Measurements from ENCODE around the gene SLC12A8.

The SLC12A8 gene

DNA sequence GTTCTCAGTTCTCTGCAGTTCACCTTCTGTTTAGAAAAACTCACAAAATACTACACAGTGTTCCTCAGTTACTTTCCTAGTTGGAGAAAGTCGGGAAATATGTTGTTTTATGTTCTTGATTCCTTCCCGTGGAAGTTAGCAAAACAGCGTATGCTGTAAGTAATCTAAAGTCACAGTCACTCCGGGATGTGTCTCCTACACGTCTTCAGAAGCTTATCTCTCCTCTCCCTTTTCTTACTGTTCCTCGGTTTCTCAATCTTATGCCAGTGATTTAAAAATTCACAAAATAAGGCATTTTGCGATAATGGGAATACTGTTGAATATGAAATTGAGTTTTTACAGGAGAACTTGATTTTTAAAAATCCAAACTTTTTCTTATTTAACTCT is 158.5 kb downstream of the SLC12A8 start:
- TF ChIP-seq, protein P1, sequence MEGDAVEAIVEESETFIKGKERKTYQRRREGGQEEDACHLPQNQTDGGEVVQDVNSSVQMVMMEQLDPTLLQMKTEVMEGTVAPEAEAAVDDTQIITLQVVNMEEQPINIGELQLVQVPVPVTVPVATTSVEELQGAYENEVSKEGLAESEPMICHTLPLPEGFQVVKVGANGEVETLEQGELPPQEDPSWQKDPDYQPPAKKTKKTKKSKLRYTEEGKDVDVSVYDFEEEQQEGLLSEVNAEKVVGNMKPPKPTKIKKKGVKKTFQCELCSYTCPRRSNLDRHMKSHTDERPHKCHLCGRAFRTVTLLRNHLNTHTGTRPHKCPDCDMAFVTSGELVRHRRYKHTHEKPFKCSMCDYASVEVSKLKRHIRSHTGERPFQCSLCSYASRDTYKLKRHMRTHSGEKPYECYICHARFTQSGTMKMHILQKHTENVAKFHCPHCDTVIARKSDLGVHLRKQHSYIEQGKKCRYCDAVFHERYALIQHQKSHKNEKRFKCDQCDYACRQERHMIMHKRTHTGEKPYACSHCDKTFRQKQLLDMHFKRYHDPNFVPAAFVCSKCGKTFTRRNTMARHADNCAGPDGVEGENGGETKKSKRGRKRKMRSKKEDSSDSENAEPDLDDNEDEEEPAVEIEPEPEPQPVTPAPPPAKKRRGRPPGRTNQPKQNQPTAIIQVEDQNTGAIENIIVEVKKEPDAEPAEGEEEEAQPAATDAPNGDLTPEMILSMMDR (IDR thresholded peaks at IDR 0.05; ENCODE audit: low read depth, low read length), result no peak
- peak overlapping the region; percentile 92 for H3K4me3 ChIP-seq (ENCODE audit: low read depth, low read length)

DNA sequence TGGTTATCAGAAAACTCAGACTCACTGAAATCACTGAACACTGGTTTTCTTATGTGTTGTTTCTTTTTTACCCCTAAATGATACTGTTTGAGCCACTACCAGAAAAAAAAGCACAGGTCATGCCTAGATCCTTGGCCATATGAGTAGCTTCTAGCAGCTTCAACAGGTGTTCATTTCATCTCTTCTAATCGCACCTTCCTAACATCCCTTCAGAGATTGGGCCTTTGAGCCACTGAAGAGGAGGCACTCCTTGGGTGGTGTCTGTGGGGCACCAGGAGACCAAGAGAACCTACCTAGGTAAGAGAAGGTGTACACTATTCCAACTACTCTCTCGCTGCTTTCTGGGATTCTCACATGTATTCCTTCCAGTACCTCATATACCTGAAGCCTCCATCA is 159.2 kb downstream of the SLC12A8 start:
- TF ChIP-seq, protein P1 (IDR thresholded peaks at IDR 0.05; ENCODE audit: low read depth, low read length), result no peak
- peak overlapping the region; percentile 92 for H3K4me3 ChIP-seq (ENCODE audit: low read depth, low read length)

DNA sequence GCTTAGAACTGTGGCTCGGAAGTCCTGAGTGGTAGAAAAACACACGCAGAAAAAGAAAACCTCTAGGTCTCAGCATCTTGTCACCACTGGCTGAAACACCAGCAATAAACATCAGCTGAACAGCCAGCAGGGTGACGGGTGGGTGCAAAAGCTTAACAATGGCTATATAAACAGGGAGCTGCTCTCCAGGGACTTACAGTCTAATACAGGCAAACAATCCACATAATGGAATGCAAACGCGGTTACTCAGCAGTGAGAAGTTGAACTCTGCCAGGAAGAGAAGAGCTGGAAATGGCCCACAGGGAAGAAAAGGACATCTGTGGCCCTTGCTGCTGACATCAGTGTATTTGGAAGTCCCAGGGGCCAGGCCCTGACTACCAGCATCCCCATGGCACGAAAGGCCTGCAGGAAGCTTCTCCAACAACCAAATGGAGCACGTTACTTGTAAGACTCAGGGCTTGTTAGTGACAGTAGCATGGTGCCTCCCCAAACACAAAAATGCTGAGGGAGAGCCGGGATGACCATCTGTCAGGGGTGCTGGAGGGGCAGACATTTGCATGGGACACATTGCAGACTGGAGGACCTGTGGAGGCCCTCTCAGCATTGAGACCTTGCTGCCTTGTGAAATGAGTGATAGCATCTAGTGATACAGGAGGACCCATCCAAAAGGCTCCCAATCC is 159.8 kb downstream of the SLC12A8 start:
- TF ChIP-seq, protein P1 (IDR thresholded peaks at IDR 0.05; ENCODE audit: low read depth, low read length), result no peak
- H3K4me3 ChIP-seq (ENCODE audit: low read depth, low read length), result peak overlapping the region; percentile 92

DNA sequence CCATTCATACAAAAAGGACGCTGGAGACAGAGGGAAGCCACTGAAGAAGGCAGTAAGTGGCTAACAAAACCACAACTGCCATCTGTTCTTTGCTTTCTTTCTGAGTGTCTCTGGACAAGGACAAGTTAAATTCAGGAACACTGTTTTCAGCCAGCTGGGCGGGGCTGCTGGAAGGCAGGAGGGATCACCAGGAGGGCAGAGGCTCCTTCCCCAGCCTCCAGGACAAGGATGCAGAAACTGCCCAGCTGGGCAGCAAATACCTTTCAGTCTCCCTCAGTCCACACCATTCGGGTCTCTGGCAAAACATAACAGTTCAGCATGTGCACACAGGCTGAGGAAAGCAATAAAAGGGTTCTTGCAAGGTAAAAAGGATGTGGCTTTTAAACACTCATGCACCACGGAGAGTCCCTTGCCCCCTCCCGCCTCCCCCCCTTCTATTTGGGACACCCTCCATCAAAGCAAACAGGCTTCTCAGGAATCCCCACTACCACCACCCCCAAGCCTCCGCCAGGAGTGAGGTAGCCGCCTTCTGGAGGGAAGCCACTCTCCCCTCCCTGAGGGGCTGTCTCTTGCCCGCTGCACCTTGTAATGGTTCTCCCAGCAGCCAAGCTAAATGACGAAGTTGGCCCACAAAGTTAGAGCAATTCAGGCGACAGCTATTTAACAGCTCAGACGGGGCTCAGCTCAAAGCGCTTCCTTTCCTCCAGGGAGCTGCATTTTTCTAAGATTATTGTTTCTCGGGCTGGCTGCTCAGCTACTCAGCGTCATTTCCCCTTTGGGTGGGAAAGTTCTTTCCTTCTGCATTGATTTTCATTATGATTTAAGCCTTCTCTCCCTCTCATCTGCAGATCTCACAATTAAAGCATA is 160.6 kb downstream of the SLC12A8 start:
- peak overlapping the region; percentile 92 for H3K4me3 ChIP-seq (ENCODE audit: low read depth, low read length)
- TF ChIP-seq, protein P1 (IDR thresholded peaks at IDR 0.05; ENCODE audit: low read depth, low read length), result no peak

DNA sequence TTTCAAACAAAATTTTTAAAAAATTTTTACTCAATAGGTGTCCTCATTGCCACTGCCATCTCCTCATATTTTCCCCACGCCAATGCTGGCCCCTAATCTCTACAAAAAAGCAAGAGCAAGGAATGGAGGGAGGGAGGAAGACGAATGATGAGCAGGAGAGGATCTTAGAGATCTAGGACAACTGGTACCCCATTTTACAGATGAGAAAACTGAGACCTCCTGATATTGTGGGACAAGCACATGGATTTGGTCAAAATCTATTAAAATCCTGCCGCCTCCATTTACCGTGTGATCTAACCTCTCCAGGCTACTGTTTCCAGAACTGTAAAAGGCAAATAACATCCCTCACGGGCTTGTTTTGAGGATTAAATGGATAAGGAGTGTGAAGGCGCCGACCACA is 161.3 kb downstream of the SLC12A8 start:
- TF ChIP-seq, protein P1 (IDR thresholded peaks at IDR 0.05; ENCODE audit: low read depth, low read length), result no peak
- H3K4me3 ChIP-seq (ENCODE audit: low read depth, low read length), result peak overlapping the region; percentile 92

DNA sequence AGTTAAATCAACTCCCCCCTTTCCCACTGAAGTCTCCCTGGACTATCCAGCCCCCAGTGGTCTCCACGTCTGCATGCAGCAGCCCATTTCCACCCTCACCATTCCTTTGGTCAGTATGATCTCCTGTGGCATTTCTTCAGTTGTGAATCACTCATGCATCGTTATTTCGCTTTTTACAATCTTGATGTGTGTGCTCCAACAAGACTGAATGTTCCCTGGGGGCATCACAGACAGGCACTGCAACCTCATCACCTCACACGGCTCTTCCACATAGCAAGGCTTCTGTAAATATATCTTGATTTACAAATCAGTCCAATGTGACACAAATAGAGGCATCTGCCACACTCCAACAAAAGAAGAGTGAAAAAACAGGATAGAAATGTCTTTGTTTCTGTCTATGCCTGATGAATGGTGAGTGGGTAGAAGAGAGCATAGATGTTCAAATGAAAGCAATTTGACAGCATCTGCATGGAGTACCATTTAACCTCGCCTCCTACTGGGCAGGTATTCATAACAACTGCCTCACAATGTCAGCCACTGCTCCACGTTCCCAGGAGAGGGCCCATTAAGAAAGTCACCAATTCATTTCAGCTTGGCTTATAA is 162.0 kb downstream of the SLC12A8 start:
- TF ChIP-seq, protein P1 (IDR thresholded peaks at IDR 0.05; ENCODE audit: low read depth, low read length), result no peak
- H3K4me3 ChIP-seq (ENCODE audit: low read depth, low read length), result no peak overlapping the region

DNA sequence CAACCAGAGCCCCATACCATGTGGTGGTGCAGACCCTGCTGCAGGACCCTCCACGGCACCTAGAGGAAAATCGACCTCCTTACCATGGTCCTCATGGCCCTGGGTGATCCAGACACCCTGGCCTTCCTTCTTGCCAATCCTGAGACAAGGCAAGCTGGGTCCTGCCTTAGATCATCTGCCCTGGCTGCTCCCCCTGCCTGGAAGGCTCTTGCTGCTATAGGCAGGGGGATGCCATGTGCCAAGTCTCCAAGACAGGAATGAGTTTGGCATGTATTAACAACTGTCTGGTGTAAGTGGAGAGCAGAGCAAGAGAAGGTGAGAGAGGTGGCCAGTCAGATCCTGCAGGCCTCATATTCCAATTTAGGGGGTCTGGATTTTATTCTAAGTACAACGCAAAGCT is 164.3 kb downstream of the SLC12A8 start:
- TF ChIP-seq, protein P1 (IDR thresholded peaks at IDR 0.05; ENCODE audit: low read depth, low read length), result no peak
- H3K4me3 ChIP-seq (ENCODE audit: low read depth, low read length), result no peak overlapping the region

Measured in WI38 (cell line).